NCI-H1930 (cell line): ENCODE measurements around the gene MRPL24.

Source experiments
- DNase-seq, 2 experiments: peaks; one replicate each; lab custom pipeline; 2025; lab: John Stamatoyannopoulos, UW

The MRPL24 gene

DNA sequence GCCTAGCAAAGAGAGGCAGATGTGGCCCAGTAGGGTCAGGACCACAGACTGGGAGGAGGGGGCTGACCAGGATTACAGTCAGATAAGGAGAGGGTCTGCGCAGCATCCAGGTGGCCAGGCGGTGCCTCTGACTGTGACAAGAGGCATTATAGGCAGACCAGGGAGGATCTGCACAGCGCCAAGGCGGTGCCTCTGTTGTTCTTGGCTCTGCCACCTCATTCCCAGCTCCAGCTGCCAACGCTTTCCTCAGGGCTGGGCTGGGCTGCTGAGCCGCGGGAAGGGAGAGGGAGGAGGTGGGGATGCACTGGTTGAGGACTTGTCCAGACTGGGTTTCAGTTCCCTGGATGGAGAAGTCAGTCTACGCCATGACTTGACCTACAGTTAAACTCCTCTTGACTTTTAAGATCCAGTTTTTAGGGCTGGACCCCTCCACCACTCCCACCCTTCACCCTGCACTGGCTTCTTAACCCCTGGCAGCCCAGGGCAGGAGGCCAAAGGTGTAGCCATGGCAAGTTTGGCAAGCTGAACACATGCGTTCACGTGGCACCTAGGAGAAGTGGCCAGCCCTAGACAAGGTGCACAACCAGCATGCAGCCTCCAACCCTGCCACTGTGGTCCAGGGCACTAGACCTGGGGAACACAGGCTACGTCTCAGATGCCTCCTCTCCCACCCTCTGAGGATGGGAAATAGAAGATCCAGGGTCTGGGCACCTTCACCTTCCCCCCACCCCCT, 31.0 kb downstream of the MRPL24 start:
- DNase-seq: no peak

DNA sequence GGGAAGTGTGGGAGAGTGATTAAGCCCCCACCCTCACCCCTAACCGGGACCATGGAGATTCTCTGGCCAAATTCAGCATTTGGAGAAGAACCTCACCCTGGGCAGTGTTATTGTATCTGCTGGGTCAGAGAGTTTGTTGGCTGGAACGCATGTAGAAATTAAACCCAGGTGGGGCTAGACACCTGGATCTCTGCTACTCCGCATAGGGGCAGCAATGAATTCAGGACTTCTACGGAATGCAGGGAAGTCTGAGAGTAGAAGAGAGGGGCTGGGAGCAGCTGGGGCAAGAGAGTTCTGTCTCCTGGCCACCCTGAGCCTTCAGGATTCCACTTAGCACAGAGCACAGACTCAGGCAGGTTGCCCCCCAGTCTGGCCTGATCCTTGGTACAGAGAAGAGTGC, 31.9 kb downstream of the MRPL24 start:
- DNase-seq: no peak

DNA sequence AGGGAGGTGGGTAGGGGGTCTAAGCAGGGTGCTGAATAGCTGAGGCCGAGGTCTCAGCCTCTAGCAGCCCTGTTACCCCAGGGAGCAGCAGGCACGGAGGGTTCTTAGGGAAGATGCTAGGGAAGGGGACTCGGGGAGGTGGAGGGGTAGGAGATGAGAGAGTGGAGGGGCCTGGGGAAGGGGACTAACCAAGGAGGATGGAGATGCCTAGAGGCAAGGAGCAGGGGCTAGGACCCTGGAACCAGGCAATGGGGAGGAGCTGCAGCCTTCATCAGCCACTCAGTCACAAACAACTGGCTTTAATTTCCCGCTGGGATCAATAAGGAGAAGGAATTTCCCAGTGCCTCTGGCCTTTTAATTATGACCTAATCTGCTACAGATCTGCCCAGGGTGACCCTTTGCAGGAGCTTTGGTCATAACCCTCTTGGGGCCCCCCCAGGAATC, 32.6 kb downstream of the MRPL24 start:
- DNase-seq: no peak

DNA sequence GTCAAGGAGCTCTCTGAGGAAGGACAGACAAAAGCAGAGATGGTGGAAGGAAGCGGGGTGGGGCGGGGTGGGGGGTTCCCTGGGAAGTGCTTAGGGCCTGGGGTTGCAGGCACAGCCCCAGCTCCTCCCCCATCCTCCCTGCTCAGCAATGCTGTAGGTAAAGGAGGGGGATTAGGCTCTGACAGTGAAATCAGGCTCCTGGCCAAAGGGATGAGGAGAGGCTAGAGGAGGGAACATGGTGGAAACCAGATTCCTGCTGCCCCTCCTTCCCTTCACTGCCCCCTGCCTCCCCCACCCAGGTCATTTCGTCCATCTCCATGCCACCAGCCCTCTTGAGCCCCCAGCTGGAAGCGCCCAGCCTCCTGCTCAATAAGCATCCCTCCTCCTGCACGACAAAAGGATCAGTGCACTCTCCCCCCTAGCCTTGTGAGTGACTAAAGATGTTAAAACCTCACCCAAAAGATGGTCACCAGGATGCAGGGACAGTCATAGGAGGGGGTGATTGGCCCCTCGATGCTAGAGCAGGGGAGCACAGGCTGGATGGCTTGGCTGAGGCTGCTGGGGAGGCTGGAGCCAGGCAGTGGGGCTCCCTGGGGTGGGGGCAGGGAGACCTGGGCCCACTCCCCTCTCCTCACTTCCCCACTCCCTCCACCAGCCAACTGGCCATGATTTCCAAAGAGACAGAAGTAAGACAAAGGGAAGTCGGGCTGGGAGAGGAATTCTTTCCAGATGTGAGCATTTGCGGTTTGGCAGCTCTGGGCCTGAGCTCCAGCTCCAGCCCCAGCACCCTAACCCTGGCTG, 33.3 kb downstream of the MRPL24 start:
- DNase-seq: no peak

DNA sequence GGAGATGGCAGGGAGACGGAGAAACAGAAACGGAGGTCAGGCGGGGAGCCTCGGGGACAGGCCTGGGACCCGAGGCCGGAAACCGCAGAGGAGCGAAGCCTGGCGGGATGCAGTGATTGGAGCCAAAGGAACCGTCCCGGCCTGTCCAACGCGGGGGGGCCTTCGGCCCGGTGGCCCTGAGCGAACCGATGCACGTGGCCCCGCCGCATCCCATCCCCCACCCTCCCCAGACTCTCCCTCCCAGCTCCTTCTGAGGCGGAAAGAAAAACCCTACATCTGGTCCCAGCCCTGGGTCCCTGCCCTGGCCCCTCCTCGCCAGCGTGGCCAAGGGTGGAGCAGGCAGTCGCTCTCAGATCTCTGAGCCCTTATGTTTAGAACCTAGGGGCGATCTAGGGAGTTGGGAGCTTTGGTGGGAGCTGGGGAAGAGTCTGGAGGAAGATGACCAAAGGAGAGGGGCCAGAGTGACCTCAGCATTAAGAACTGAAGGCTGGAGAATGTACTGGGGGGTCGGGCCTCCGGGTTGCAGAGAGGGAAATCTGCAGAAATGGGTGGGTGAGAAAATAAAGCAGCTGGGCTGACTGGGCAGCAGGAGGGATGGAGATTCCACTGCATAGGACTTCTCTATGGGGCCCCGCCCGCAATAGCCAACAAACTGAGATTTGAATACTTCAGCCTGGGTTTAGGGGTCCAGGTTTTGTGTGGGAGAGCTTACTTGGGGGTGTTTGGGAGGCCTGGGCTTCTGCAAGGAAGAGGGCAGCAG, 34.1 kb downstream of the MRPL24 start:
- DNase-seq: no peak

DNA sequence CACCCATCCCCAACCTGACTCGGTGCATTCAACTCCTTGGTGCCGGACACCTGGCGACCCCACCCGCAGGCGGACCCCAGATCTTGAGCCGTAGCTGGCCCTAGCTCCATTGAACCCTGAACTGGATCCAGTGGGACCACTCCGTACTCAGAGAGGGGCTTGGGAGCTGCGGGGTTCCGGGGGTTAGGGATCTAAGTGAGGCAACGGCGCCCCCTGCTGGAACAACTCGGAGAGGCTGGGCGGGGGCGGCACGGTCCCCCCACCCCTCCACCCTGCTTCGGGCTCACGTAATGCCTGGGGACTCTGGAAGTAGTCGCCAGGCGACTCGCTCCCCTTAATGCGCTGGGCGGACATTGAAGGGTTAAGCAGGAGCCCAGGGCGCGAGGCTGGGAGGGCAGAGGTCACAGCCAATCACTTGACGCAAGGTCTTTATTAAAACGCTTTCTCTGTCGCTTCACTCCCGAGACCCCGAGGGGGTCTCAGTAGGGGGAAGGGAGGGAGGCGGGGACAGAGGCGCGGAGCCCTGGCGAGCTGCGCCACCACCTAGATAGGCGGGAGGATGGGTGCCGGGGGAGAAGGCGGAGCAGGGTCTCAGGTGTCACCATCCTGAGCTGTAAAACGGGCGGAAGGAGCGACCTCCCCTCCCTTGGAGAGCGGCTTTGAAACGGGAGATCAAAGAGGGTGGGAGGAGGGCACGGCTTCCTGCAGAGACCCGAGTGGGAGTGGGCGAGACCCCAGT, 34.8 kb downstream of the MRPL24 start:
- peak; percentile 69 to 79 for DNase-seq

DNA sequence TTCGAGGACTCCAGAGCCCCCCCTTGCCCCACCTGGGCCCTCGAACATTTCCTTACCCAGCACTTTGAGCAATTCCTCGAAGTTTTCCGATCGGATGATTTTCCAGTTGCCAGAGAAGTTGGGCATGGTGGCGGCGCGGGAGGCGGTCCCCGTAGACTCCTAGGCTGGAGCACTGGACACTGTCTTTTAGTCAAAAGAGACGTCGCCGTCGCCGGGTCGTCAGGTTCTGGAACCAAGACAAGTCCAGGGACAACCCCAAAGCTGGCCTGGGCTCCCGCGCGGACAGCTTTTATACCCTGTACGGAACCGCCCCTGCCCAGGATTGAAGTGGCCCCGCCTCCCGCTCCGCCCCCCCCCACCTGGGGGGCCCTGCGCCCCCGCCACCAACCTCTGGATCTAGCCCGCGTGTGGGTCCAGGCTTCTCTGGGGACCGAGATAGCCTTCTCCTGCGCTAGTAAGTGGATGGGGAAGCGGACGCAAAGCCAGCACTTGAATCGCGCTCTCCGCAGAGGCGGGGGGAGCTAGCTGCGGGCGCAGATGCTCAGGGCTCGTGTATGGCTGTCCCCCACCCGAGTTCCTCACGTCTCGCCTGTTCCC, 35.5 kb downstream of the MRPL24 start, which contains the start of gene CRABP2:
TSS of gene CRABP2 (minus strand) at position 263 of the 597 bp plus-strand sequence. CDS start at position 126, 137 bp downstream.
- DNase-seq: no peak

DNA sequence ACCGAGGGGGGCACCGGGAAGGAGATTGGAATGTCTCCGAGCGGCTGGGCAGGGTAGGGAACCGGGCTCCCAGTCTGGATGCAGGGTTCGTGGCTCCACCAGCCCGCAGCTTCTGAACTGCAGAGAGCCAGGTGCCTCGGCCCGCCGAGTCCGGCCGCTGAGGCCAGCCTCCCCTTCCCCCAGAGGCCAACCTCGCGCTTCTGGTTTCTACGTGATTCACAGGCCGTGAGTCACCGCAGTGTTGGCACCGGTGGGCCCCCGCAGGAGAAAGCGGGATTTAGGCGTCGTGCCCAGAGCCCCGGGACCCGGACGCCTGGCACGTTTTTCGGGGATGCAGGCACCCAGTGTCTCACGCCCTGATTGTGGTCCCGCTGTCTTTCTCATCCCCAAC, 36.0 kb downstream of the MRPL24 start:
- DNase-seq: no peak

DNA sequence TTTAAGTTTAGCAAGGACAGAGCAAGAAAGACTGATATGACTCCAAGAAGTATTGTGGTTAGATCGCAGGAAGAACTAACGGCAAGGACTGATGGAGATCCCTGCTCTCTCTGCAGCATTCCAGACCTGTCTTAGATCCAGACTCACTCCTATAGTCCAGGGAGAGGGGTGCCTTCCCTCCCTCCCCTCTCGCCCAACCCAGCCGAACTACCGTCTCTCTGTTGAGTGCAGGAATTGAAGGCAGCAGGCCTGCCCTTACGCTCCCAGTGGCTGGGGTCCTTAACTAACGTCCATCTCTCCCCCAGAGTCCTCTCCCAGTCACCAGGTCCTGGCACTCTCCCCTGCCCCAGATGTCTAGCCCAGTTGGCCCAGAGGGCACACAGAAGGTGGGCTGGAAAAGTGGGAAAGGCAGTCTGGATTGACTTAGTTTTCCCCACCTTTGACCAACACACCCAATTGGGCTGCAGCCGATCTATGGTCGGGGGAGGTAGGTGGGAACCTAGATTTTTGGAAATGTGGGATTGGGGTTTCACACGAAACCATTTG, 36.6 kb downstream of the MRPL24 start:
- no peak for DNase-seq

DNA sequence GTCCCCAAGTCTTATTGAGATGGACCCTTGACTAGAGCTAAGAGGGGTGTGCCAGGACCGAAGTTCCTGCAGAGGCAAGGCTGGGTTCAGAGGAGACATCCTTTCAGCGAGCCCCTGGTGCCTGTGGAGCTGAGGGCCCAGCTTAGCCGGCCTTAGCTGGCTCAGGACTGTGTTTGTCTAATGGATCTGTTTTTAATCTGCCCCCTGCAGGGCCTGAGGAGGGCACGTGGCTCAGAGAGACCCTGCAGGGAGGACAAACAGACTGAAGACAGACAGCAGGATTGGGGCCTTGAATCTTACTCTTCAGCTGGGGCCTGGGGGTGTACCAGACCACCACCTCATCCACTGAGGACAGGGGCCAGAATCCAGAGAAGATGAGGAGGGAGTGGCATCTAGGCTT, 37.1 kb downstream of the MRPL24 start:
- DNase-seq: no peak

DNA sequence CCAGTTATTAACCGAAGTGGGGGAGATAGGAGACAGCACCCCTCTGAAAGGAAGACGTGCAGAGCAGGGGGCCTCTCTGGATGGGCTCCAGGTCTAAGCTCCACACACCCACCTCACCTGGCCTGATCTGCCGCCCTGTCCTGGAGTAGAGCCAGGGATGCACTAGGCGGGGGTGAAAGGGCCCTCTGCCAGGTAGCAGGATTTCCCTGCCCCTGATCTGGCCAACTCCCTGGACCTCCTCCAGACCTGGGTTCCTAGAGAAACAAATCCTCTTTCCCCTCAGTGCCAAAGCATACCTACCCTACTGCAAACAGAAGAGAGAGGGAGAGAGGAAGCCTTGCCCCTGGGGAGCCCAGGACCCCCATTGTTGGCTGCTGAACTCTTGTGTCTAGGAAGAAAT, 37.6 kb downstream of the MRPL24 start:
- DNase-seq: no peak

DNA sequence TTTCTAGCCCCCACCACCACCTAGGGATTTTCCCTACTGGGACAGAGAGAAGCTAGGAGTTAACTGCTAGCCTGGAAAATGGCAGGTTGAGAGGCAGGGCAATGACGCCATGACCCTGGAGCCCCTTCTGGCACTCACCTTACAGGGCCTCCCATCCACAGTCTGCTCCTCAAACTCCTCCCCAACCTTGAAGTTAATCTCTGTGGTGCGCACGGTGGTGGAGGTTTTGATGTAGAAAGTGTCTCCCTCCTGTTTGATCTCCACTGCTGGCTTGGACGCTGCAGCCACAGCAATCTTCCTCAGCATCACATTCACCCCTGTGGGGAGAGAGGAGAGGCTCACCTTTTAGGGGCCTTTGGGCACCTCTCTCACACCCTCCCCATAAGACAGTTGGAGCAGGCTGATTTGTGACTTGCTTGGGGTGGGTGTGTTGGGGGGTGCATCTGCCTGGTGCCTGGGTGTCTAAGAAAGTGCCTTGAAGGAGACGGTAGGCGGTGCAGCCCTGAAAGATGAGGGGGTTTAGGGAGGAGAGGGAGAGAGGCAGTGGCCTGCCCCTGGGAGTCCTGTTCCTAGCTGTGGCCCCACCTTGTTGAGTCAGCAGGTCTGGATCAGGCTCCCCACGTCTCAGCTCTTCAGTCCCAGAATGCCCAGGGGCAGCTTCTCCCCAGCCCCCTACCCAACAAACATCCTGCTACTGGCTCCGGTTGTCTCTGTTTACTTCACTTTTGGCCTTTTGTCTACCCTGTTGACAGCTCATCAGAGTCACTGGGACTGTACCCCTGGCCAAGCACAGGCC, 40.0 kb downstream of the MRPL24 start:
- no peak for DNase-seq

DNA sequence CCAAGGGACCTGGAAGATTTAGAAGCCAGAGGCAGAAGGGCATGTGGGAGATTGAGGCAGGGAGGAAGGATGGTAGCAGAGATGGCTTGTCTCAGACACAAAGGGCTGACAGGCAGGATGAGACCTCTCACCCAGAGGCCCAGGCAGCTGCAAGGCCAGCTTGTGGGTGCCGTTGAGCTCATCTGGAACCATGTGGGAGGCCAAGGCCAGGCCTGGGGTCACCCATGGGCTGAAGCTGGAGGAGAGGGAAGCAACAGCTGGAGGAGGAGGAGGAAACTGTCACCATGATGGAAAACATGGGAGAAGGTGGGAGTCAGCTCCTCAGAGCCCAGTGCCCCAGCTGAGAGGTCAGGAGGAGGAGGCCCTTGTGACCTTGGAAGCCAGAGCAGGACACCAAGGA, 41.9 kb downstream of the MRPL24 start:
- no peak for DNase-seq

DNA sequence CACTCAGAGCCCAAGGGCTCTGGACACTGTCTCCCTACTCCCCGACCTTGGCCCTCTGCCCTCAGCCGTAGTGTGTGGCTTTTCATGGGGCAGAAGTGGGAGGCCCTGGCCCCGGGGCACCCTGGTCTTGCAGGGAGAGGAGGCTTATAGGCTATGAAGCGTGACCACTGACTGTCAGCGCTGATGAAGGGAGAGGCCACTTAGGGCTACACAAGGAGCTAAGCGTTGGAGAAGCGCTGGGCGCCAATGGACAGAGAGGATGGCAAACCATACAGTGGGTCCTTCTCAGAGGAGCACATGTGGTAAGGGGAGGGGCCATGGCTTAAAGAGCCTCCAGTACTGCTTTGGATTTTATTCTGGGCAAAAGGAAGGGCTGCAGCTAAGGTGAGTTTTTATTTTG, 43.4 kb downstream of the MRPL24 start:
- DNase-seq: no peak

DNA sequence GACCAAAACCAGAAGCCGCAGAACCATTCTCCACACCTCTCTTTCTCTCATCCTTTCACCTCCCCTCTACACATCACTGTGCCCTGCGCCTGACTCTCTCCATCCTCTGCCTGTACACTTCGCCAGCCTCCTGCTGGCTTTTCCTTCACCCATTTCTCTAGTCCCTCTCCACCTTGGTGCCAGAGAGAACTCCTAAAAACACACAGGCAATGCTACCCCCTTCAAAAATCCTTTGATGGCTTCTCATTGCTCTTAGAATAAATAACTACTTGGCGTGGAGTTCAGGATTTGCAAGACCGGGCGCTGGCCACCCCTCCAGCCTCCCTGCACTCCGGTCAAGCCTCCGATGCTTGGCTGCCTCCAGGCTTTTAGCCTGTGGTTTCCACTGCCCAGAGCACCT, 44.1 kb downstream of the MRPL24 start:
- DNase-seq: no peak

DNA sequence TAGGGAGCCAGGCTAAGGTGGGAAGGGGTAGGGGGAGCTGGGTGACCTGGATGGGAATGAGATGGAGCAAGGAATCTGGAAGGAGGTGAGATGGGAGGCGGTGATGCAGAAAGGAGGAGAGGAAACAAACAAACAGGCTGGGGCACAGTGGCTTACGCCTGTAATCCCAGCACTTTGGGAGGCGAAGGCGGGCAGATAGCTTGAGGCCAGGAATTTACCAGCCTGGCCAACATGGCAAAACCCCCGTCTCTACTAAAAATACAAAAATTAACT, 46.3 kb downstream of the MRPL24 start:
- no peak for DNase-seq

DNA sequence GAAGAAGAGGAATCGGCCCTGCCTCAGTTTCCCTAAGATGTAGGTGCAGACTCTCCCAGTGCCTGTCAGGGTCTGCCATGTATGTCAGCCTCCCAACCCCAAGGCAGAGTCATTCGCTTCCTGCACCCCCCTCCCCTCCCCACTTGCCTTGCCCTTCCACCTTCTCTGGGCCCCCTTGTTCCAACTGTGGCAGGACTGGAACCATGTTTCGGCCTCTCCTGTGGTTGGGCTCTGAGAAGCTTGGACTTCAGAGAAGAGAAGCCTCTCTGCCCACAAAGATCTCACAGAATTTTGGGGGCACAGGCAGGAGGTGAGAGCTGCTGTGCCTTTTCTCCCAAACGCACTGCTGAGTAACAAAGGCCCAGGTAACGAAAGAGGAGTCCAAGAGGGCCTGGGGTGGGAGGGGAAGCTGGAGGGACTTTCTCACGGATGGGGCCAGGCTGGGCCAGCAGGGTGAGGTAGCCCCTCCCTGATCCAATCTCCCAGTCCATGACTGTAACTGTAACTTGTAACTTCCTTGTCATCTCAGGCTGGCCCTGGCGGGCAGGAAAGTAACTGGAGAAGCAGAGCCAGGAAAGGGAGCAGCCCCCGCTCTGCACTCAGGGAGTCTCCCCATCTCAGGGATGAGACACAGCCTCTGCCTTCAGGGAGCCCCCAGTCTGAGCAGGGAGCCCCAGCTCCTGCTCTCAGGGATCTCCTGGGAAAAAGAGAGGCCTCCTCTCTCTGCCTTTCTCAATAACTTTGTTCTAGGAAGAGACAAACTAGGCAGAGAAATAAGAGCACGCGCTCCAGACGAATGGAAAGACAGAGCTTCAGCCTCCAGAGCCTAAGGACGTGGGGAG, 46.8 kb downstream of the MRPL24 start:
- DNase-seq: no peak

DNA sequence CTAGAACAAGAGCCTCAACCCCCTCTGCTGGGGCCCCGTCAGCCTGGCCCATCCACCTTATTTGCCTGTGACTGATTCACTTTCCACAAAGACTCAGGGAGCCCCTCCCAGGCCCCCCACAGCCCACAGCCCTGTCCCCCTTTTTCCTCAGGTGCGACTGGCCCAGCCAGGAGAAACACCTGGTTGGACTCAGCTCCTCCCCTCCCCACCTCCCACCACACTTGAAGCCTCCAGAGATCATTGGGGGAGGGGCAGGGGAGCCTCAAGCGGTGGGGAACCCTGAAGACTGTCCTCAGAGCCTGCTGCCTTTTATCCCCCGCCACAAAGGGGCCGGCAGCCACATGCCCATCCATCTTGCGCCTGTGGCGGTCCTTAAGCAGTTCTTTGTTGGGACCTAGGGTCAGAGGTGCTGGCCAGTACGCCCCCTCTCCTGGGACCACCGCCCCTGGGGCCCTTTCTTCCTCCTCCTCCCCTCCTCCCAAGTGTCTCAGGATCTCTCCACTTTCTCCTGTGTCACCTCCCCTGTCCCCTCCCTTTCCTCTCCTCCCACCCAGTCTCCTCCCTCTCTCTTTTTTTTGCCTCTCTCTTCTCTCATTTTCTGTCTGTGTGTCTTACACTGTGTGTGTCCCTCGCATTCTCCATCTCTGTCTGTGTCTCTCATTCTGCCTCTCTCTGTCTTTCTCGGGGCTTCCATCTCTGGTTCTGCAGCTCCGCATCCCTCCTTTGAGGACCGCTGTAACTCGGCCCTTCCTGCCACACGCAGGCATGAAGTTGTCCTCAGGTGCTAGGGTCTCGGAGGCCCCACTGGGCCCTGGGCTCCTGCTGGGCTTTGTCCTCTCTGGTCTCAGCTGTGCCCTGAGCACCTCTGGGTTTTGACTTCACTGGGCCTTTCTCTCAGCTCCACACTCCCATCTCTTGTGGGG, 47.7 kb downstream of the MRPL24 start:
- no peak for DNase-seq
